ENCODE results near the gene JUNB. TPM values are rescaled to one million over a fixed set of nuclear protein-coding genes. Genes with fewer than 3 reads are reported as not detected.
A peak's percentile ranks its signal among the peaks of the same experiment; 100 is the strongest.

The JUNB gene
- total RNA-seq, 2 donors from 2014 or later = 1,500 to 1,584 TPM

- H3K36me3 Mint-ChIP-seq (ENCODE audit: low read depth) = peaks cover 14% of the 10 kb centered on the region
Observed at GRCh38 chr19:12838886-12839756, 47.8 kb downstream of the JUNB start.

GRCh38 chr19:12840091-12841079 is 49.1 kb downstream of the JUNB start:
- peak overlapping the region; percentile 14 for H3K27ac Mint-ChIP-seq
- peaks cover 77% of the 10 kb centered on the region for H3K27me3 Mint-ChIP-seq
- H3K9me3 ChIP-seq (ENCODE audit: control insufficient read depth, low read length, poor library complexity, severe bottlenecking) = no peaks in the 10 kb centered on the region
- H3K4me3 Mint-ChIP-seq = peak overlapping the region; percentile 78
- no peak for DNase-seq
- ATAC-seq = peak; percentile 24
- peaks cover 34% of the 10 kb centered on the region for H3K4me1 Mint-ChIP-seq
- peaks cover 16% of the 10 kb centered on the region for H3K36me3 Mint-ChIP-seq (ENCODE audit: low read depth)

More at GRCh38 chr19:12838886-12839756, 47.8 kb downstream of the JUNB start:
- peak overlapping the region; percentile 54 for H3K27ac Mint-ChIP-seq
- peaks cover 35% of the 10 kb centered on the region for H3K4me1 Mint-ChIP-seq
- no peak for DNase-seq
- peak; percentile 70 for ATAC-seq
- peaks cover 79% of the 10 kb centered on the region for H3K27me3 Mint-ChIP-seq
- peak overlapping the region; percentile 88 for H3K4me3 Mint-ChIP-seq
- no peaks in the 10 kb centered on the region for H3K9me3 ChIP-seq (ENCODE audit: control insufficient read depth, low read length, poor library complexity, severe bottlenecking)

GRCh38 chr19:12841094-12841493 is 49.8 kb downstream of the JUNB start:
- H3K27ac Mint-ChIP-seq = no peak overlapping the region
- peaks cover 72% of the 10 kb centered on the region for H3K27me3 Mint-ChIP-seq
- H3K9me3 ChIP-seq (ENCODE audit: control insufficient read depth, low read length, poor library complexity, severe bottlenecking) = no peaks in the 10 kb centered on the region
- DNase-seq (no peak), ATAC-seq (no peak)
- H3K36me3 Mint-ChIP-seq (ENCODE audit: low read depth) = peaks cover 16% of the 10 kb centered on the region
- H3K4me1 Mint-ChIP-seq = peaks cover 34% of the 10 kb centered on the region
- H3K4me3 Mint-ChIP-seq = peak overlapping the region; percentile 37

GRCh38 chr19:12842511-12842910 is 51.2 kb downstream of the JUNB start:
- peaks cover 29% of the 10 kb centered on the region for H3K4me1 Mint-ChIP-seq
- DNase-seq = no peak
- no peak for ATAC-seq
- no peaks in the 10 kb centered on the region for H3K9me3 ChIP-seq (ENCODE audit: control insufficient read depth, low read length, poor library complexity, severe bottlenecking)
- H3K4me3 Mint-ChIP-seq = no peak overlapping the region
- no peak overlapping the region for H3K27ac Mint-ChIP-seq
- H3K36me3 Mint-ChIP-seq (ENCODE audit: low read depth) = peaks cover 16% of the 10 kb centered on the region
- H3K27me3 Mint-ChIP-seq = peaks cover 67% of the 10 kb centered on the region

Other genes starting within 250 kb of the JUNB start
- gene ZNF564, start 240.0 kb upstream of the JUNB start, total RNA-seq = 10 to 100 TPM; 12.0 to 14.5 TPM
- 1 to 10 TPM; 6.8 to 7.0 TPM for gene ZNF490, start 180.7 kb upstream of the JUNB start, total RNA-seq
- gene ZNF791, start 180.6 kb upstream of the JUNB start, total RNA-seq = 10 to 100 TPM; 46.2 to 47.0 TPM
- gene MAN2B1, start 124.7 kb upstream of the JUNB start, total RNA-seq = 100 to 1,000 TPM; 157 to 181 TPM
- 10 to 100 TPM; 10.5 to 11.1 TPM for gene WDR83, start 124.7 kb upstream of the JUNB start, total RNA-seq
- gene DHPS, start 109.6 kb upstream of the JUNB start, total RNA-seq = 100 to 1,000 TPM; 126 to 147 TPM
- not detected for gene GNG14, start 103.5 kb upstream of the JUNB start, total RNA-seq
- 1 to 10 TPM; 2.9 to 3.5 TPM for gene FBXW9, start 94.9 kb upstream of the JUNB start, total RNA-seq
- 10 to 100 TPM; 48.6 to 60.0 TPM for gene TNPO2, start 67.6 kb upstream of the JUNB start, total RNA-seq
- gene TRIR, start 56.8 kb upstream of the JUNB start, total RNA-seq = 100 to 1,000 TPM; 176 to 185 TPM
- 10 to 100 TPM; 29.8 to 32.6 TPM for gene GET3, start 54.0 kb upstream of the JUNB start, total RNA-seq
- not detected for gene BEST2, start 39.7 kb upstream of the JUNB start, total RNA-seq
- gene HOOK2, start 15.9 kb upstream of the JUNB start, total RNA-seq = 10 to 100 TPM; 14.9 to 19.3 TPM
- gene PRDX2, start 10.3 kb downstream of the JUNB start, total RNA-seq = 10 to 100 TPM; 92.6 to 97.0 TPM
- gene THSD8, start 10.6 kb downstream of the JUNB start, total RNA-seq = 1 to 10 TPM in 1 of 2 donors, under 1 TPM in 1; 0.85 to 3.0 TPM
- gene RNASEH2A, start 15.1 kb downstream of the JUNB start, total RNA-seq = 1 to 10 TPM; 3.1 to 5.7 TPM
- gene RTBDN, start 43.1 kb downstream of the JUNB start, total RNA-seq = not detected
- gene MAST1, start 47.0 kb downstream of the JUNB start, total RNA-seq = 1 to 10 TPM; 1.5 to 4.1 TPM
- 10 to 100 TPM; 17.8 to 19.8 TPM for gene DNASE2, start 90.0 kb downstream of the JUNB start, total RNA-seq
- gene KLF1, start 95.7 kb downstream of the JUNB start, total RNA-seq = not detected
- 10 to 100 TPM; 34.0 to 36.2 TPM for gene GCDH, start 99.7 kb downstream of the JUNB start, total RNA-seq
- gene SYCE2, start 127.8 kb downstream of the JUNB start, total RNA-seq = under 1 TPM; 0.52 to 0.86 TPM
- gene FARSA, start 142.2 kb downstream of the JUNB start, total RNA-seq = 10 to 100 TPM; 23.2 to 28.3 TPM
- 100 to 1,000 TPM; 418 to 472 TPM for gene CALR, start 147.1 kb downstream of the JUNB start, total RNA-seq
- gene RAD23A, start 154.4 kb downstream of the JUNB start, total RNA-seq = 10 to 100 TPM; 74.1 to 82.1 TPM
- gene GADD45GIP1, start 165.7 kb downstream of the JUNB start, total RNA-seq = 1 to 10 TPM; 6.9 to 8.3 TPM
- not detected for gene DAND5, start 178.1 kb downstream of the JUNB start, total RNA-seq
- gene NFIX, start 204.0 kb downstream of the JUNB start, total RNA-seq = under 1 TPM; 0.75 to 0.86 TPM

Measured in T-helper 17 cell (primary cell).